ENCODE data around the gene RNASEL.

DNA sequence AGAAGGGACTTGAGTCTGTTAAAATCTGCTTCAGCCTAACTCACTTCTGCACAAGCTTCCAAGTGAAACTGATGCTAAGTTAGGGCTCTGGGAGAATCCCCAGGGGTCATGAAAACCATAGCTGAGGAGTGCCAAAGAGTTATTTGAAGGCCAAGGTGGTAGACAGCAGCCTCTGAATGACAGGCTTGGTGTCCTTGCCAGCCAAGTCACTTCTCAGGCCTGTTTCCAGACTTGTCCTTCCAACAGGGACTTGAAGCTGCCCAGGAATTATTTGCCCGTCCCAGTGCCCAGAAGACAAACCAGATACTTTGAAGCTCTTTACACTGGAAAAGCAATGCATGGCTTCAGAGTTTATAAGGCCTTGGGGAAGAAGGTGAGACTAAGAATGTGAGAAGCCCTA lies 33.6 kb downstream of the RNASEL start:
- no peak for TF ChIP-seq YY1 (IDR thresholded peaks at IDR 0.05; ENCODE audit: insufficient read depth, insufficient read length)
- no peak for TF ChIP-seq ZNF274 (IDR thresholded peaks at IDR 0.05; ENCODE audit: low read depth, low read length)

All from NT2/D1 (cell line).